HCT116 (cell line): ENCODE data around the gene SMARCA2. TPM values are rescaled to one million over a fixed set of nuclear protein-coding genes. Genes with fewer than 3 reads are reported as not detected.

Experiments
- ATAC-seq: fragments of 200-7000 bp; cut with Tn5 transposase; 2 replicates; pipeline ENCODE4 v1.9.1; 2020; ENCODE audit warnings: mild to moderate bottlenecking, moderate library complexity
- BruUV-seq: library from RNA; stranded (reverse); fragments of 400-500 nt; replicated peaks from 2 replicates; lab custom pipeline; 2021; lab: Mats Ljungman, UMichigan
- CTCF ChIA-PET: fragments of 300-600 bp; sonication (Branson Sonifier 250); formaldehyde crosslinking; loops from one replicate; lab custom pipeline; 2021; ENCODE audit warnings: antibody characterized with exemption; lab: Charles Lee
- POLR2A ChIA-PET: fragments of 300-600, 350-600 bp; sonication (Branson Sonifier 250); formaldehyde crosslinking; loops from one replicate; lab custom pipeline; 2021; ENCODE audit warnings: antibody characterized with exemption; lab: Charles Lee
- RAD21 ChIA-PET, 2 experiments: fragments of 300-600 bp; sonication (Branson Sonifier 250); formaldehyde crosslinking; loops; one replicate each; lab custom pipeline; 2023; ENCODE audit warnings: low total read pairs in 2 of 2; ENCODE audit not compliant: uncharacterized antibody in 2 of 2, unreplicated experiment in 2 of 2, low non-redundant PET in 1 of 2; lab: Charles Lee
- DNase-seq: peaks from one replicate; pipeline ENCODE4 v3.0.0-alpha.2; 2010; ENCODE audit warnings: low read depth, low spot score
- H2AFZ ChIP-seq: fragments of 200-600 bp; shearing (Covaris generic), sonication (generic); 2 replicates; pipeline ENCODE4 v1.6.1; 2017; ENCODE audit warnings: low read depth, mixed run types, mixed read lengths, antibody characterized with exemption, low read length; ENCODE audit not compliant: poor library complexity, severe bottlenecking
- H3K27ac ChIP-seq: 2 replicates; pipeline ENCODE4 v1.5.1; 2012; ENCODE audit warnings: low read depth, low read length
- H3K27me3 ChIP-seq: fragments of 200-600 bp; sonication (generic); 2 replicates; pipeline ENCODE4 v1.6.1; 2016; ENCODE audit warnings: mixed run types, low read length, mixed read lengths; ENCODE audit not compliant: insufficient read depth
- H3K36me3 ChIP-seq, 2 experiments: fragments of 200-500 bp in 1 of 2; fragments of 200-600 bp in 1 of 2; sonication (Bioruptor generic) in 1 of 2; sonication (generic) in 1 of 2; 2 replicates each; pipeline versions ENCODE4 v1.5.1 to v1.6.1; 2014 to 2016; ENCODE audit warnings: low read length in 2 of 2, inconsistent platforms in 1 of 2, mixed read lengths in 1 of 2, mixed run types in 1 of 2; ENCODE audit not compliant: insufficient read depth in 2 of 2, control insufficient read depth in 1 of 2
- H3K4me1 ChIP-seq, 2 experiments: fragments of 200-600 bp in 1 of 2; sonication (generic) in 1 of 2; 2 replicates each; pipeline versions ENCODE4 v1.5.1 to v1.6.1; 2012 to 2017; ENCODE audit warnings: low read length in 2 of 2, inconsistent platforms in 1 of 2, mild to moderate bottlenecking in 1 of 2, mixed read lengths in 1 of 2, mixed run types in 1 of 2, moderate library complexity in 1 of 2; ENCODE audit not compliant: insufficient read depth in 2 of 2, control insufficient read depth in 1 of 2
- H3K4me2 ChIP-seq: fragments of 200-600 bp; sonication (generic); 2 replicates; pipeline ENCODE4 v1.6.1; 2017; ENCODE audit warnings: mixed run types, low read length, mixed read lengths
- H3K4me3 ChIP-seq, 2 experiments: fragments of 200-600 bp in 1 of 2; sonication (generic) in 1 of 2; replicated peaks in 1 of 2; 2 replicates each; pipeline ENCODE4 v1.5.1; 2011 to 2016; ENCODE audit warnings: low read length in 2 of 2, control low read depth in 1 of 2, low read depth in 1 of 2, mild to moderate bottlenecking in 1 of 2, mixed read lengths in 1 of 2, mixed run types in 1 of 2
- H3K79me2 ChIP-seq: fragments of 200-600 bp; sonication (generic); 2 replicates; pipeline ENCODE4 v1.6.1; 2017; ENCODE audit warnings: mild to moderate bottlenecking, mixed run types, low read length, moderate library complexity, mixed read lengths; ENCODE audit not compliant: insufficient read depth
- H3K9ac ChIP-seq: fragments of 200-600 bp; sonication (generic); 2 replicates; pipeline ENCODE4 v1.6.1; 2016; ENCODE audit warnings: low read length, mixed read lengths
- H3K9me2 ChIP-seq: fragments of 200-600 bp; sonication (generic), shearing (Covaris generic); 2 replicates; pipeline ENCODE4 v1.6.1; 2017; ENCODE audit warnings: mixed run types, mild to moderate bottlenecking, moderate library complexity; ENCODE audit not compliant: insufficient read depth
- H3K9me3 ChIP-seq, 2 experiments: fragments of 200-500 bp in 1 of 2; fragments of 200-600 bp in 1 of 2; sonication (Bioruptor generic) in 1 of 2; sonication (generic) in 1 of 2; 2 replicates each; pipeline ENCODE4 v1.6.1; 2014 to 2017; ENCODE audit warnings: low read length in 2 of 2, mixed read lengths in 2 of 2, inconsistent platforms in 1 of 2, low read depth in 1 of 2, mild to moderate bottlenecking in 1 of 2, mixed run types in 1 of 2, moderate library complexity in 1 of 2; ENCODE audit not compliant: control insufficient read depth in 1 of 2, insufficient read depth in 1 of 2
- H4K20me1 ChIP-seq: fragments of 200-600 bp; sonication (generic), shearing (Covaris generic); 2 replicates; pipeline ENCODE4 v1.6.1; 2017; ENCODE audit warnings: mixed run types, mild to moderate bottlenecking, moderate library complexity; ENCODE audit not compliant: insufficient read depth
- CBX3 ChIP-seq: IDR thresholded peaks from 2 replicates; pipeline ENCODE4 v1.6.1; 2012; ENCODE audit warnings: low read depth
- EGR1 ChIP-seq: IDR thresholded peaks from 2 replicates; pipeline ENCODE4 v1.6.1; 2012; ENCODE audit warnings: low read depth
- ELF1 ChIP-seq: IDR thresholded peaks from 2 replicates; pipeline ENCODE4 v1.6.1; 2012; ENCODE audit warnings: low read depth, borderline replicate concordance
- EZH2 ChIP-seq: fragments of 200-600 bp; sonication (generic); IDR thresholded peaks from 2 replicates; pipeline ENCODE4 v1.6.1; 2017; ENCODE audit warnings: antibody characterized with exemption, mixed run types
- EZH2phosphoT487 ChIP-seq: fragments of 200-600 bp; IDR thresholded peaks from 2 replicates; pipeline ENCODE4 v1.6.1; 2018; ENCODE audit warnings: antibody characterized with exemption, borderline replicate concordance
- FOSL1 ChIP-seq: IDR thresholded peaks from 2 replicates; pipeline ENCODE4 v1.6.1; 2012; ENCODE audit warnings: low read depth
- POLR2A ChIP-seq: IDR thresholded peaks from 2 replicates; pipeline ENCODE4 v1.7.0; 2011; ENCODE audit warnings: borderline replicate concordance; ENCODE audit not compliant: insufficient read depth, insufficient read length; ENCODE audit errors: extremely low read depth
- RAD21 ChIP-seq: IDR thresholded peaks from 2 replicates; pipeline ENCODE4 v1.6.1; 2012; ENCODE audit warnings: low read depth, mild to moderate bottlenecking
- REST ChIP-seq: IDR thresholded peaks from 2 replicates; pipeline ENCODE4 v1.6.1; 2012; ENCODE audit warnings: low read depth
- SIN3A ChIP-seq: IDR thresholded peaks from 2 replicates; pipeline ENCODE4 v1.6.1; 2012; ENCODE audit warnings: low read depth
- SP1 ChIP-seq: IDR thresholded peaks from 2 replicates; pipeline ENCODE4 v1.6.1; 2012; ENCODE audit warnings: low read depth
- SRF ChIP-seq: IDR thresholded peaks from 2 replicates; pipeline ENCODE4 v1.6.1; 2012; ENCODE audit warnings: low read depth
- TCF7L2 ChIP-seq: IDR thresholded peaks from 2 replicates; pipeline ENCODE4 v1.7.0; 2011; ENCODE audit warnings: borderline replicate concordance, inconsistent platforms; ENCODE audit not compliant: insufficient read depth, insufficient read length; ENCODE audit errors: extremely low read depth
- YY1 ChIP-seq: IDR thresholded peaks from 2 replicates; pipeline ENCODE4 v1.6.1; 2011; ENCODE audit warnings: low read length, low read depth, moderate library complexity, mild to moderate bottlenecking; ENCODE audit not compliant: insufficient replicate concordance; ENCODE audit errors: extremely low read depth
- ZFX ChIP-seq: fragments of 450-650 bp; IDR thresholded peaks from 2 replicates; pipeline ENCODE4 v1.6.1; 2017
- ZNF274 ChIP-seq: fragments of 200-500 bp; sonication (Bioruptor generic); IDR thresholded peaks from 2 replicates; pipeline ENCODE4 v1.6.1; 2014; ENCODE audit warnings: mild to moderate bottlenecking, low read depth, low read length, inconsistent platforms
- intact Hi-C: fragments of 100-400 bp; cut with micrococcal nuclease; formaldehyde crosslinking; loops from 2 replicates; pipeline ENCODE4 v1.10.0; 2022
- total RNA-seq: library from RNA; stranded (reverse); gene quantifications from one replicate; pipeline ENCODE4 v1.2.1, GENCODE V29; 2021; ENCODE audit not compliant: unreplicated experiment
- TF ChIP-seq, protein P1 (sequence below): IDR thresholded peaks from 2 replicates; pipeline ENCODE4 v1.6.1; 2012
- TF ChIP-seq, protein P2 (sequence below): IDR thresholded peaks from 2 replicates; pipeline ENCODE4 v1.6.1; 2011; ENCODE audit warnings: mild to moderate bottlenecking, low read length, moderate library complexity; ENCODE audit not compliant: insufficient replicate concordance; ENCODE audit errors: extremely low read depth

SMARCA2 gene
- total RNA-seq, 1 experiment from 2014 or later, result 14.7 TPM

GRCh38 chr9:2083479-2083878, 68.3 kb downstream of the SMARCA2 start:
- Histone ChIP-seq H3K4me3 (no peak overlapping the region), H3K27me3 (no peaks in the 10 kb centered on the region), H4K20me1 (no peaks in the 10 kb centered on the region), H3K4me2 (no peak overlapping the region), H3K79me2 (no peaks in the 10 kb centered on the region), H2AFZ (no peak overlapping the region), H3K4me1 (no peaks in the 10 kb centered on the region), H3K9me3 (no peaks in the 10 kb centered on the region), H3K9me2 (no peaks in the 10 kb centered on the region), H3K36me3 (no peaks in the 10 kb centered on the region), H3K27ac (no peak overlapping the region), H3K9ac (no peak overlapping the region)
- TF ChIP-seq SP1, result no peak
- TF ChIP-seq, protein P1, sequence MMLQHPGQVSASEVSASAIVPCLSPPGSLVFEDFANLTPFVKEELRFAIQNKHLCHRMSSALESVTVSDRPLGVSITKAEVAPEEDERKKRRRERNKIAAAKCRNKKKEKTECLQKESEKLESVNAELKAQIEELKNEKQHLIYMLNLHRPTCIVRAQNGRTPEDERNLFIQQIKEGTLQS, result no peak
- TF ChIP-seq RAD21, result no peak
- no peak for TF ChIP-seq FOSL1
- TF ChIP-seq REST, result no peak
- no peak for TF ChIP-seq YY1
- TF ChIP-seq POLR2A, result no peak
- no peak for TF ChIP-seq EGR1
- TF ChIP-seq, protein P2, sequence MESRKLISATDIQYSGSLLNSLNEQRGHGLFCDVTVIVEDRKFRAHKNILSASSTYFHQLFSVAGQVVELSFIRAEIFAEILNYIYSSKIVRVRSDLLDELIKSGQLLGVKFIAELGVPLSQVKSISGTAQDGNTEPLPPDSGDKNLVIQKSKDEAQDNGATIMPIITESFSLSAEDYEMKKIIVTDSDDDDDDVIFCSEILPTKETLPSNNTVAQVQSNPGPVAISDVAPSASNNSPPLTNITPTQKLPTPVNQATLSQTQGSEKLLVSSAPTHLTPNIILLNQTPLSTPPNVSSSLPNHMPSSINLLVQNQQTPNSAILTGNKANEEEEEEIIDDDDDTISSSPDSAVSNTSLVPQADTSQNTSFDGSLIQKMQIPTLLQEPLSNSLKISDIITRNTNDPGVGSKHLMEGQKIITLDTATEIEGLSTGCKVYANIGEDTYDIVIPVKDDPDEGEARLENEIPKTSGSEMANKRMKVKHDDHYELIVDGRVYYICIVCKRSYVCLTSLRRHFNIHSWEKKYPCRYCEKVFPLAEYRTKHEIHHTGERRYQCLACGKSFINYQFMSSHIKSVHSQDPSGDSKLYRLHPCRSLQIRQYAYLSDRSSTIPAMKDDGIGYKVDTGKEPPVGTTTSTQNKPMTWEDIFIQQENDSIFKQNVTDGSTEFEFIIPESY, result no peak
- TF ChIP-seq SRF, result no peak
- no peak for TF ChIP-seq TCF7L2
- no peak for TF ChIP-seq EZH2
- no peak for TF ChIP-seq ZNF274
- no peak for TF ChIP-seq ELF1
- no peak for TF ChIP-seq CBX3
- TF ChIP-seq EZH2phosphoT487, result no peak
- TF ChIP-seq ZFX, result no peak
- TF ChIP-seq SIN3A, result no peak
- CTCF ChIA-PET, result no interaction called here
- no TSS peak for BruUV-seq
- no peak for ATAC-seq
- RAD21 ChIA-PET, result no interaction called here
- intact Hi-C loops, result no loop called here
- POLR2A ChIA-PET, result no interaction called here
- no peak for DNase-seq
